DOHH2 (cell line): ENCODE data around the gene TRMT1.
A peak's percentile ranks its signal among the peaks of the same experiment; 100 is the strongest.

ENCODE experiments used
- EZH2phosphoT487 ChIP-seq: fragments of 200-600 bp; sonication (generic); IDR thresholded peaks from 2 replicates; pipeline ENCODE4 v1.6.1; 2017; ENCODE audit warnings: borderline replicate concordance, mild to moderate bottlenecking, antibody characterized with exemption, low read length, moderate library complexity, mixed read lengths
- TF ChIP-seq, protein P1 (sequence below): fragments of 200-600 bp; sonication (generic); IDR thresholded peaks from one replicate; pipeline ENCODE4 v1.5.1; 2014; ENCODE audit warnings: antibody characterized with exemption, mild to moderate bottlenecking, low read depth, low read length; ENCODE audit not compliant: poor library complexity, severe bottlenecking

DNA sequence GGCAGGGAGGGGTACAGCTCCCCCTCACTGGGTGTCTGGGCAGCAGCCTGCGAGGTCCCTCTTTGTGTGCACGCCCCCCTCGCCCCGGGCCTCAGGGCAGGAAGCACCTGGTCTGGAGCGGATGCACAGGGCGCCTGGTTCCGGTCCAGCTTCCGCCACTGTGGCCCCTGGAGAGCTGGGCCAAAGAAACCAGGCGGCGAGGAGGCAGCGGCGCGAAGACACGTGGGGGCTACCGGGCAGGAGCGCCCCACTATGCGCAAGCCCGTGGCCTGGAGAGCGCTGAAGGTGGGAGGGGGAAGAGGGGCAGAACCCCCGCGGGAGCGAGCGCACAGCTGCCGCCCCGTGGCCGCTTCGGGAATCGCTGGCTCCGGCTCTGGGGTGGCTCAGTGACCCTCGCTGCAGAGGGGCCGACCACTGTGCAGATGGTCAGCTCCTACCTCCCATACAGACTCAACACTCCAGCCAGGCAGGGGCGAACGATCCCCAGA is 12.1 kb downstream of the TRMT1 start:
- TF ChIP-seq, protein P1, sequence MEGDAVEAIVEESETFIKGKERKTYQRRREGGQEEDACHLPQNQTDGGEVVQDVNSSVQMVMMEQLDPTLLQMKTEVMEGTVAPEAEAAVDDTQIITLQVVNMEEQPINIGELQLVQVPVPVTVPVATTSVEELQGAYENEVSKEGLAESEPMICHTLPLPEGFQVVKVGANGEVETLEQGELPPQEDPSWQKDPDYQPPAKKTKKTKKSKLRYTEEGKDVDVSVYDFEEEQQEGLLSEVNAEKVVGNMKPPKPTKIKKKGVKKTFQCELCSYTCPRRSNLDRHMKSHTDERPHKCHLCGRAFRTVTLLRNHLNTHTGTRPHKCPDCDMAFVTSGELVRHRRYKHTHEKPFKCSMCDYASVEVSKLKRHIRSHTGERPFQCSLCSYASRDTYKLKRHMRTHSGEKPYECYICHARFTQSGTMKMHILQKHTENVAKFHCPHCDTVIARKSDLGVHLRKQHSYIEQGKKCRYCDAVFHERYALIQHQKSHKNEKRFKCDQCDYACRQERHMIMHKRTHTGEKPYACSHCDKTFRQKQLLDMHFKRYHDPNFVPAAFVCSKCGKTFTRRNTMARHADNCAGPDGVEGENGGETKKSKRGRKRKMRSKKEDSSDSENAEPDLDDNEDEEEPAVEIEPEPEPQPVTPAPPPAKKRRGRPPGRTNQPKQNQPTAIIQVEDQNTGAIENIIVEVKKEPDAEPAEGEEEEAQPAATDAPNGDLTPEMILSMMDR = peak; percentile 99
- no peak for TF ChIP-seq EZH2phosphoT487
